NCI-H1048 (cell line): Measurements from ENCODE around the gene HEMK1.

Experiments
- DNase-seq: peaks from one replicate; lab custom pipeline; 2025; lab: John Stamatoyannopoulos, UW

Gene HEMK1

GRCh38 chr3:50545781-50546180 lies 23.5 kb upstream of the HEMK1 start:
- DNase-seq: no peak

GRCh38 chr3:50549226-50549625 lies 20.1 kb upstream of the HEMK1 start:
- DNase-seq: no peak

GRCh38 chr3:50550079-50550736 lies 19.1 kb upstream of the HEMK1 start:
- no peak for DNase-seq

- no peak for DNase-seq
Observed at GRCh38 chr3:50551054-50551659, 18.2 kb upstream of the HEMK1 start.

GRCh38 chr3:50551681-50552435 lies 17.5 kb upstream of the HEMK1 start:
- DNase-seq: no peak

GRCh38 chr3:50552598-50552997 lies 16.7 kb upstream of the HEMK1 start:
- DNase-seq: no peak

GRCh38 chr3:50554553-50554952 lies 14.8 kb upstream of the HEMK1 start:
- DNase-seq: no peak

- DNase-seq: no peak
Observed at GRCh38 chr3:50557106-50557505, 12.2 kb upstream of the HEMK1 start.

GRCh38 chr3:50557915-50558314 lies 11.4 kb upstream of the HEMK1 start:
- no peak for DNase-seq

GRCh38 chr3:50559702-50560101 lies 9.6 kb upstream of the HEMK1 start:
- no peak for DNase-seq

- DNase-seq: no peak
Observed at GRCh38 chr3:50562861-50563260, 6.5 kb upstream of the HEMK1 start.

GRCh38 chr3:50563867-50564266 lies 5.5 kb upstream of the HEMK1 start:
- no peak for DNase-seq

GRCh38 chr3:50564321-50564720 lies 5.0 kb upstream of the HEMK1 start:
- DNase-seq: no peak

- no peak for DNase-seq
Observed at GRCh38 chr3:50567011-50567385, 2.3 kb upstream of the HEMK1 start.

GRCh38 chr3:50567386-50568167 lies 1.7 kb upstream of the HEMK1 start, which contains the start of gene C3orf18:
TSS of gene C3orf18 (minus strand) at chr3:50567747. CDS start at chr3:50565699, 2,048 bp downstream.
- DNase-seq: no peak

- DNase-seq: no peak
Observed at GRCh38 chr3:50570508-50571279, 1.4 kb downstream of the HEMK1 start.

- DNase-seq: no peak
Observed at GRCh38 chr3:50571486-50571885, 2.2 kb downstream of the HEMK1 start.

GRCh38 chr3:50572158-50572557 lies 2.8 kb downstream of the HEMK1 start:
- DNase-seq: no peak

GRCh38 chr3:50572801-50573371 lies 3.6 kb downstream of the HEMK1 start:
- no peak for DNase-seq

- DNase-seq: no peak
Observed at GRCh38 chr3:50573566-50574443, 4.5 kb downstream of the HEMK1 start.
